ENCODE data around the gene CLDN11. TPM values are rescaled to one million over a fixed set of nuclear protein-coding genes. Genes with fewer than 3 reads are reported as not detected.

The CLDN11 gene
- total RNA-seq, 5 donors from 2014 or later (not counting 1 experiment from before 2014, with no cell fraction given): 0.51 to 0.76 (median 0.70) TPM; not detected in 2

GRCh38 chr3:170470063-170471016 is 51.7 kb downstream of the CLDN11 start:
- Histone ChIP-seq H3K27ac (ENCODE audit: low read length) (no peak overlapping the region), H3K4me3 (ENCODE audit: control insufficient read depth in 1 of 2, extremely low read depth in 1 of 2, low read length in 1 of 2) (no peak overlapping the region), H3K4me1 (ENCODE audit: control insufficient read depth in 1 of 2, extremely low read depth in 1 of 2, insufficient read depth in 2 of 2, low read length in 2 of 2) (no peaks in the 10 kb centered on the region), H3K27me3 (replicated peaks in 1 of 2; ENCODE audit: control insufficient read depth in 2 of 2, extremely low read depth in 1 of 2, insufficient read depth in 2 of 2, low read length in 1 of 2) (peaks cover 2 to 11% of the 10 kb centered on the region in 2 experiments), H3K36me3 (ENCODE audit: control insufficient read depth in 2 of 2, extremely low read depth in 1 of 2, insufficient read depth in 1 of 2, low read length in 1 of 2) (no peaks in the 10 kb centered on the region), H3K9me3 (no peaks in the 10 kb centered on the region)
- POLR2A ChIA-PET: no interaction called here
- peaks cover 25 to 26% of the 10 kb centered on the region in 2 donors for H3K27me3 Mint-ChIP-seq
- no peaks in the 10 kb centered on the region for H3K9me3 Mint-ChIP-seq
- DNase-seq (no peak), ATAC-seq (replicated peaks in 1 of 4) (no peak)
- no peaks in the 10 kb centered on the region for H3K36me3 Mint-ChIP-seq
- H3K4me1 Mint-ChIP-seq: no peaks in the 10 kb centered on the region
- CTCF ChIA-PET: no interaction called here
- H3K27ac Mint-ChIP-seq: no peak overlapping the region
- H3K4me3 Mint-ChIP-seq: no peak overlapping the region
- 51% methylated on average over 3 of the region's 9 CpGs for WGBS (ENCODE audit: insufficient coverage)

DNA sequence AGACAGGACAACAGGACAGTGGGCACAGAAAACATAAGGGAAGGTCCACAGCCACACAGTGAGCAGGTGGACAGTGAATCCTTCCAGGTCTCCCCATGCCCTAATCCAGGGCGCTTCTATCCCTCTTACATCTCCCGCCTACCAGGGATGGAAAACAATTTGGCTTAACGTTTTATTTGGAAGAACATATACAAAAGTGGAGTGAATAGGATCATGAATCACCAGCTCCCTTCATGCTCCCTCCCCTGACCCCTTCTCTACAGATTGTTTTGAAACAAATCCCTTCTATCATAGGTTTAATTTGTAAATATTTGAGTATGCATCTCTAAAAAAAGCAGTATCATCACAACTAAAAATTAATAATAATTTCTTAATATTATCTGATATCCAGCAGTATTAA is 52.5 kb downstream of the CLDN11 start:
- no peaks in the 10 kb centered on the region for H3K4me1 Mint-ChIP-seq
- WGBS (ENCODE audit: insufficient coverage): no CpG with 5 or more reads among the region's 3 CpGs
- no peak overlapping the region for H3K4me3 Mint-ChIP-seq
- no peak for DNase-seq
- H3K4me3 ChIP-seq (ENCODE audit: control insufficient read depth in 1 of 2, extremely low read depth in 1 of 2, low read length in 1 of 2): no peak overlapping the region
- H3K36me3 ChIP-seq (ENCODE audit: control insufficient read depth in 2 of 2, extremely low read depth in 1 of 2, insufficient read depth in 1 of 2, low read length in 1 of 2): no peaks in the 10 kb centered on the region
- peaks cover 32 to 33% of the 10 kb centered on the region in 2 donors for H3K27me3 Mint-ChIP-seq
- no peak for ATAC-seq (replicated peaks in 1 of 4)
- H3K9me3 ChIP-seq: no peaks in the 10 kb centered on the region
- no peaks in the 10 kb centered on the region for H3K4me1 ChIP-seq (ENCODE audit: control insufficient read depth in 1 of 2, extremely low read depth in 1 of 2, insufficient read depth in 2 of 2, low read length in 2 of 2)
- ChIA-PET CTCF (no interaction called here), POLR2A (no interaction called here)
- no peaks in the 10 kb centered on the region for H3K9me3 Mint-ChIP-seq
- peaks cover 2 to 11% of the 10 kb centered on the region in 2 experiments for H3K27me3 ChIP-seq (replicated peaks in 1 of 2; ENCODE audit: control insufficient read depth in 2 of 2, extremely low read depth in 1 of 2, insufficient read depth in 2 of 2, low read length in 1 of 2)
- H3K27ac ChIP-seq (ENCODE audit: low read length): no peak overlapping the region
- no peaks in the 10 kb centered on the region for H3K36me3 Mint-ChIP-seq
- H3K27ac Mint-ChIP-seq: no peak overlapping the region

DNA sequence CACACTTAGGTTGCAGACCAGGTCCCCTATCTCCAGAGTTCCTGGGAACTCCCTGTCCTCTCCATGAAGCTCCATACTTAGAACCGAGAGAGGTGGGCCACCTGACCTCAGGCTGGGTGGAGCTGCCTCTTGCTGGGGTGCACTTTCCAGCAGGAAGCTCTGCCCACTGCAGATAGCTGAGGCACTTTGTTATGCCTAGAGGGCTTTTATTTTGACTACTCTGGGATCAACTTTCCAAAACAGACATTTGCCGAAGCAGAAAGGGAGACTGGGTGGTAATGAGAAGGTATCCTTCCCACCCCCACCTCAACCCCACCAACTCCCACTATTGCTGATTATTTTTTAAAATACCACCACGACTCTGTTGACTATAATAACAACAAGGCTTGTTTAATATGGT is 54.7 kb downstream of the CLDN11 start:
- ChIA-PET CTCF (no interaction called here), POLR2A (no interaction called here)
- Histone ChIP-seq H3K4me1 (ENCODE audit: control insufficient read depth in 1 of 2, extremely low read depth in 1 of 2, insufficient read depth in 2 of 2, low read length in 2 of 2) (no peaks in the 10 kb centered on the region), H3K4me3 (ENCODE audit: control insufficient read depth in 1 of 2, extremely low read depth in 1 of 2, low read length in 1 of 2) (no peak overlapping the region), H3K9me3 (no peaks in the 10 kb centered on the region), H3K27ac (ENCODE audit: low read length) (no peak overlapping the region), H3K36me3 (ENCODE audit: control insufficient read depth in 2 of 2, extremely low read depth in 1 of 2, insufficient read depth in 1 of 2, low read length in 1 of 2) (no peaks in the 10 kb centered on the region), H3K27me3 (replicated peaks in 1 of 2; ENCODE audit: control insufficient read depth in 2 of 2, extremely low read depth in 1 of 2, insufficient read depth in 2 of 2, low read length in 1 of 2) (peaks cover 2 to 11% of the 10 kb centered on the region in 2 experiments)
- Mint-ChIP-seq H3K4me1 (no peaks in the 10 kb centered on the region), H3K27me3 (peaks cover 33 to 35% of the 10 kb centered on the region in 2 donors), H3K9me3 (no peaks in the 10 kb centered on the region), H3K36me3 (no peaks in the 10 kb centered on the region), H3K27ac (no peak overlapping the region), H3K4me3 (no peak overlapping the region)
- DNase-seq: no peak
- 22% methylated on average over 1 of the region's 3 CpGs for WGBS (ENCODE audit: insufficient coverage)
- ATAC-seq (replicated peaks in 1 of 4): no peak

GRCh38 chr3:170475092-170475685 is 56.5 kb downstream of the CLDN11 start:
- Mint-ChIP-seq H3K4me1 (no peaks in the 10 kb centered on the region), H3K9me3 (no peaks in the 10 kb centered on the region), H3K36me3 (no peaks in the 10 kb centered on the region), H3K4me3 (no peak overlapping the region), H3K27me3 (peaks cover 30 to 34% of the 10 kb centered on the region in 2 donors), H3K27ac (no peak overlapping the region)
- Histone ChIP-seq H3K9me3 (no peaks in the 10 kb centered on the region), H3K36me3 (ENCODE audit: control insufficient read depth in 2 of 2, extremely low read depth in 1 of 2, insufficient read depth in 1 of 2, low read length in 1 of 2) (no peaks in the 10 kb centered on the region), H3K27ac (ENCODE audit: low read length) (no peak overlapping the region), H3K27me3 (replicated peaks in 1 of 2; ENCODE audit: control insufficient read depth in 2 of 2, extremely low read depth in 1 of 2, insufficient read depth in 2 of 2, low read length in 1 of 2) (peaks cover 2 to 10% of the 10 kb centered on the region in 2 experiments), H3K4me1 (ENCODE audit: control insufficient read depth in 1 of 2, extremely low read depth in 1 of 2, insufficient read depth in 2 of 2, low read length in 2 of 2) (no peaks in the 10 kb centered on the region), H3K4me3 (ENCODE audit: control insufficient read depth in 1 of 2, extremely low read depth in 1 of 2, low read length in 1 of 2) (no peak overlapping the region)
- ChIA-PET CTCF (no interaction called here), POLR2A (no interaction called here)
- DNase-seq (no peak), ATAC-seq (replicated peaks in 1 of 4) (no peak)
- 64% methylated on average over 2 of the region's 3 CpGs for WGBS (ENCODE audit: insufficient coverage)

- no peak overlapping the region for H3K4me3 Mint-ChIP-seq
- no peak overlapping the region for H3K27ac Mint-ChIP-seq
- WGBS (ENCODE audit: insufficient coverage): 51% methylated on average over 2 of the region's 6 CpGs
- H3K27ac ChIP-seq (ENCODE audit: low read length): no peak overlapping the region
- H3K9me3 ChIP-seq: no peaks in the 10 kb centered on the region
- H3K4me1 ChIP-seq (ENCODE audit: control insufficient read depth in 1 of 2, extremely low read depth in 1 of 2, insufficient read depth in 2 of 2, low read length in 2 of 2): no peaks in the 10 kb centered on the region
- CTCF ChIA-PET: no interaction called here
- H3K27me3 Mint-ChIP-seq: peaks cover 23 to 24% of the 10 kb centered on the region in 2 donors
- H3K36me3 ChIP-seq (ENCODE audit: control insufficient read depth in 2 of 2, extremely low read depth in 1 of 2, insufficient read depth in 1 of 2, low read length in 1 of 2): no peaks in the 10 kb centered on the region
- POLR2A ChIA-PET: no interaction called here
- DNase-seq (no peak), ATAC-seq (replicated peaks in 1 of 4) (no peak)
- no peaks in the 10 kb centered on the region for H3K36me3 Mint-ChIP-seq
- H3K4me1 Mint-ChIP-seq: no peaks in the 10 kb centered on the region
- H3K9me3 Mint-ChIP-seq: no peaks in the 10 kb centered on the region
- H3K27me3 ChIP-seq (replicated peaks in 1 of 2; ENCODE audit: control insufficient read depth in 2 of 2, extremely low read depth in 1 of 2, insufficient read depth in 2 of 2, low read length in 1 of 2): peaks cover 2 to 13% of the 10 kb centered on the region in 2 experiments
- H3K4me3 ChIP-seq (ENCODE audit: control insufficient read depth in 1 of 2, extremely low read depth in 1 of 2, low read length in 1 of 2): no peak overlapping the region
Measured at GRCh38 chr3:170476291-170476690, 57.6 kb downstream of the CLDN11 start.

DNA sequence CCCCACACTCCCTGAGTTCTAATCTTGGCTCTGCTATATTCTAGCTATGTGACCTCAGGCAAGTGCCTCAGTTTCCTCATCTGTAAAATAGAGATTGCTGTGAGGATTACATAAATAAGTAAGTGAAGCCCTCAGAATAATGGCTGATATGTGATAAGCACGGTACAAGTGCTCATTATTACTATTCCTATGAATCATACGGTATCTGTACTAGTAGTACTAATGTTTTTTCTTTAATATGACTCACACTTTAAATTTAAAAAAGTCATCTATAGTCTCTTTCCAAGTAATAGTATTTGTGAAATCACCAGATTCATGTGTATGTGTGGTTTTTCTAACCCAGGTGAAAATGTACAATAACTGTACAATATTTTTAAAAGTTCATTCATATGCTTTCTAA is 58.7 kb downstream of the CLDN11 start:
- no peak for ATAC-seq (replicated peaks in 1 of 4)

More for the DNA sequence above, 58.7 kb downstream of the CLDN11 start:
- CTCF ChIA-PET: no interaction called here
- Mint-ChIP-seq H3K27ac (no peak overlapping the region), H3K4me1 (no peaks in the 10 kb centered on the region), H3K36me3 (no peaks in the 10 kb centered on the region), H3K27me3 (peaks cover 21 to 23% of the 10 kb centered on the region in 2 donors), H3K9me3 (no peaks in the 10 kb centered on the region), H3K4me3 (no peak overlapping the region)
- H3K36me3 ChIP-seq (ENCODE audit: control insufficient read depth in 2 of 2, extremely low read depth in 1 of 2, insufficient read depth in 1 of 2, low read length in 1 of 2): no peaks in the 10 kb centered on the region
- H3K4me3 ChIP-seq (ENCODE audit: control insufficient read depth in 1 of 2, extremely low read depth in 1 of 2, low read length in 1 of 2): no peak overlapping the region
- H3K9me3 ChIP-seq: no peaks in the 10 kb centered on the region
- WGBS (ENCODE audit: insufficient coverage): no CpG with 5 or more reads among the region's 2 CpGs
- H3K27ac ChIP-seq (ENCODE audit: low read length): no peak overlapping the region
- POLR2A ChIA-PET: no interaction called here
- H3K27me3 ChIP-seq (replicated peaks in 1 of 2; ENCODE audit: control insufficient read depth in 2 of 2, extremely low read depth in 1 of 2, insufficient read depth in 2 of 2, low read length in 1 of 2): peaks cover 2 to 15% of the 10 kb centered on the region in 2 experiments
- H3K4me1 ChIP-seq (ENCODE audit: control insufficient read depth in 1 of 2, extremely low read depth in 1 of 2, insufficient read depth in 2 of 2, low read length in 2 of 2): no peaks in the 10 kb centered on the region
- DNase-seq: no peak
